Measurements from ENCODE around the gene RPL12. TPM values are rescaled to one million over a fixed set of nuclear protein-coding genes. Genes with fewer than 3 reads are reported as not detected.

The RPL12 gene
- total RNA-seq, 1 donor from 2014 or later, result 764 TPM

GRCh38 chr9:127438394-127438793 is 12.8 kb downstream of the RPL12 start:
- DNase-seq (ENCODE audit: low spot score), result no peak

GRCh38 chr9:127437497-127438264 is 13.5 kb downstream of the RPL12 start:
- DNase-seq (ENCODE audit: low spot score), result no peak

- DNase-seq (ENCODE audit: low spot score), result no peak
Measured at GRCh38 chr9:127430415-127430814, 20.8 kb downstream of the RPL12 start.

- no peak for DNase-seq (ENCODE audit: low spot score)
Measured at GRCh38 chr9:127428348-127428747, 22.9 kb downstream of the RPL12 start.

- no peak for DNase-seq (ENCODE audit: low spot score)
Measured at GRCh38 chr9:127426756-127427155, 24.4 kb downstream of the RPL12 start.

GRCh38 chr9:127424676-127424999 is 26.6 kb downstream of the RPL12 start:
- no peak for DNase-seq (ENCODE audit: low spot score)

- peak; percentile 95 for DNase-seq (ENCODE audit: low spot score)
Measured at GRCh38 chr9:127423934-127424675, 27.1 kb downstream of the RPL12 start, which contains the start of gene ZNF79. Gene ZNF79 (plus strand): TSS chr9:127424382. CDS start chr9:127424788, 406 bp downstream.

GRCh38 chr9:127423476-127423933 is 27.7 kb downstream of the RPL12 start:
- DNase-seq (ENCODE audit: low spot score), result no peak

GRCh38 chr9:127422787-127423186 is 28.4 kb downstream of the RPL12 start:
- no peak for DNase-seq (ENCODE audit: low spot score)

- DNase-seq (ENCODE audit: low spot score), result no peak
Measured at GRCh38 chr9:127422133-127422782, 28.9 kb downstream of the RPL12 start.

- no peak for DNase-seq (ENCODE audit: low spot score)
Measured at GRCh38 chr9:127421057-127421456, 30.1 kb downstream of the RPL12 start.

GRCh38 chr9:127419348-127419747 is 31.9 kb downstream of the RPL12 start:
- DNase-seq (ENCODE audit: low spot score), result no peak

GRCh38 chr9:127418037-127418471 is 33.2 kb downstream of the RPL12 start:
- DNase-seq (ENCODE audit: low spot score), result no peak

- no peak for DNase-seq (ENCODE audit: low spot score)
Measured at GRCh38 chr9:127417131-127418036, 33.8 kb downstream of the RPL12 start.

GRCh38 chr9:127415657-127416056 is 35.5 kb downstream of the RPL12 start:
- no peak for DNase-seq (ENCODE audit: low spot score)

GRCh38 chr9:127415141-127415540 is 36.1 kb downstream of the RPL12 start:
- DNase-seq (ENCODE audit: low spot score), result no peak

- DNase-seq (ENCODE audit: low spot score), result no peak
Measured at GRCh38 chr9:127411122-127411521, 40.1 kb downstream of the RPL12 start.

- DNase-seq (ENCODE audit: low spot score), result no peak
Measured at GRCh38 chr9:127407492-127407843, 43.7 kb downstream of the RPL12 start.

GRCh38 chr9:127406799-127407491 is 44.3 kb downstream of the RPL12 start:
- no peak for DNase-seq (ENCODE audit: low spot score)

GRCh38 chr9:127405344-127406125 is 45.7 kb downstream of the RPL12 start:
- DNase-seq (ENCODE audit: low spot score), result no peak

Measured in mucosa of gallbladder (tissue), 1 donor.